Adrenal gland (tissue), 5 donors: ENCODE data around the gene ADAMTS17.

Experiments used
- POLR2A ChIP-seq, 2 donors: fragments of 450-650 bp; IDR thresholded peaks; one replicate each; pipeline ENCODE4 v1.6.1; 2017; ENCODE audit warnings: antibody characterized with exemption in 2 of 2, mild to moderate bottlenecking in 2 of 2, moderate library complexity in 1 of 2
- TF ChIP-seq, protein P1 (sequence below), 6 experiments: fragments of 450-650 bp in 4 of 6; fragments of 200-600 bp in 2 of 6; sonication (generic) in 1 of 6; IDR thresholded peaks; 1 replicate in 5 of 6; 2 replicates in 1 of 6; pipeline versions ENCODE4 v1.5.1 to v1.8.0; 2016 to 2021; ENCODE audit warnings: antibody characterized with exemption in 6 of 6, mild to moderate bottlenecking in 2 of 6, moderate library complexity in 1 of 6
- donor health status: DM: no; HTN: no; CAD: no.

DNA sequence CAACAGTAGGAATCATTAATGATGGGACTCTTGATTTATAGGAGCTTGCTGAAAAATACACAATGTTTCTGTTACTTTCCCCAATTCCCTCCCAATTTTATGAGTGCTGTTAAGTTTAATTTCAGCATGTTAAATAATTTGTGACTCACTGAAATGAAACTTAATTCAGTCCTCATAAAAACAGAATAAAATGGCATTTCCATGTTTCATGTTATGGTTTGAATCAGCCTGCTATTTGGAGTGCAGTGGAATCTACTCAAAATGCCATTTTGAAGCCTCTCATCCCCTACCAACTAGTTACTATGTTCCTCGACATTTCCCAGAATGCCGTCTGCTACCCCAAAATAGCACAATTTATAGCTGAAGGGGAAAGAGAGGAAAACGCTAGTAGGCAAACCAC, 237.5 kb downstream of the ADAMTS17 start:
- TF ChIP-seq, protein P1, sequence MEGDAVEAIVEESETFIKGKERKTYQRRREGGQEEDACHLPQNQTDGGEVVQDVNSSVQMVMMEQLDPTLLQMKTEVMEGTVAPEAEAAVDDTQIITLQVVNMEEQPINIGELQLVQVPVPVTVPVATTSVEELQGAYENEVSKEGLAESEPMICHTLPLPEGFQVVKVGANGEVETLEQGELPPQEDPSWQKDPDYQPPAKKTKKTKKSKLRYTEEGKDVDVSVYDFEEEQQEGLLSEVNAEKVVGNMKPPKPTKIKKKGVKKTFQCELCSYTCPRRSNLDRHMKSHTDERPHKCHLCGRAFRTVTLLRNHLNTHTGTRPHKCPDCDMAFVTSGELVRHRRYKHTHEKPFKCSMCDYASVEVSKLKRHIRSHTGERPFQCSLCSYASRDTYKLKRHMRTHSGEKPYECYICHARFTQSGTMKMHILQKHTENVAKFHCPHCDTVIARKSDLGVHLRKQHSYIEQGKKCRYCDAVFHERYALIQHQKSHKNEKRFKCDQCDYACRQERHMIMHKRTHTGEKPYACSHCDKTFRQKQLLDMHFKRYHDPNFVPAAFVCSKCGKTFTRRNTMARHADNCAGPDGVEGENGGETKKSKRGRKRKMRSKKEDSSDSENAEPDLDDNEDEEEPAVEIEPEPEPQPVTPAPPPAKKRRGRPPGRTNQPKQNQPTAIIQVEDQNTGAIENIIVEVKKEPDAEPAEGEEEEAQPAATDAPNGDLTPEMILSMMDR (IDR thresholded peaks at IDR 0.05): no peak
- TF ChIP-seq POLR2A (IDR thresholded peaks at IDR 0.05): no peak
